Stimulated activated effector memory CD8-positive, alpha-beta T cell treated with anti-CD3 and anti-CD28 coated beads, Interleukin-12 subunit alpha, Interleukin-12 subunit beta, amount 100 ng/mL, for 72 hours (primary cell): ENCODE results near the gene ATP5F1D.

ENCODE experiments used
- ATAC-seq: fragments of 150-1000 bp; cut with Tn5 transposase; 2 replicates; pipeline ENCODE4 v1.10.0; 2021
- DNase-seq, 2 donors: peaks; one replicate each; pipeline ENCODE4 v3.0.0; 2021 to 2022; ENCODE audit warnings: low spot score in 2 of 2
- H3K27ac Mint-ChIP-seq: one replicate; pipeline ENCODE4 v1.8.0; 2022; ENCODE audit warnings: mild to moderate bottlenecking, mixed read lengths
- H3K36me3 Mint-ChIP-seq: one replicate; pipeline ENCODE4 v1.8.0; 2022; ENCODE audit warnings: mild to moderate bottlenecking, mixed read lengths
- H3K4me1 Mint-ChIP-seq: one replicate; pipeline ENCODE4 v1.8.0; 2022; ENCODE audit warnings: mixed read lengths
- H3K4me3 Mint-ChIP-seq: one replicate; pipeline ENCODE4 v1.8.0; 2022; ENCODE audit warnings: mild to moderate bottlenecking, mixed read lengths
- H3K9me3 Mint-ChIP-seq: one replicate; pipeline ENCODE4 v1.8.0; 2022; ENCODE audit warnings: mixed read lengths

Gene ATP5F1D

DNA sequence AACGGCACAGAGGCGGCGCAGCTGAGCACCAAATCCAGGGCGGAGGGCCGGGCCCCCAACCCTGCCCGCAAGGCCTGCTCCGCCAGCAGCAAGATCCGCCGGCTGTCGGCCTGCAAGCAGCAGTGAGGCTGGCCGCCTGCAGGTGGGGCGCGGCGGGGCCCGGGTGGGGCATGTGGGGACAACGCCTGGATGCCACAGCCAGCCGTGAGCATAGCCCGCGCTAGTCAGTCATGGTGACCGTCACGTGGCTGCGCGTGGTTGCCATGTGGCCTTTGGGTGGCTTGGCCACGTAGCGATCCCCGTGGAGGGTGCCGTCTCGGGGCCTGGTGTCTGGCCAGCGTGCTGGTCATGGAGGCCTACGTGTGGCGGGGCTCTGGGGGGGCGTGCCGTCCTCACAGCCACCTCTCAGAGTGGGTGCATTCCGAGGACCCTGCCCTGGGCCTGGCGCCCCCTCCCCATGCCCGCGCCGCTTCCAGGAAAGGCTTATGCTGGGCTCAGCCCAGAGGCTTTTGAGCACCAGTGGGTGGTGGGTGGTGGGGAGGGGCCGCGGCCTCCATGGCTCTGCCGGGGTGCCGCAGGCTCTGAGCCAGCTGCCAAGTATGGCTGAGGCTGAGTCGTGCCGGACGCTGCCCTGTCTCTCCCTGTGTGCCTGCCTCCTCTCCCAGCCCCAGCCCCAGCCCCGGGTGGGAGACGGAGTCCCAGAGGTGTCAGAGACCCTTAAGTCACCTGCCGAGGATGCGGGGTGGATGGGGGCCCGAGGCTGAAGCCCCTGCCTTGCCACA is 14.8 kb upstream of the ATP5F1D start:
- no peak for ATAC-seq
- Mint-ChIP-seq H3K4me3 (no peak overlapping the region), H3K4me1 (peaks cover 2% of the 10 kb centered on the region), H3K36me3 (peaks cover 6% of the 10 kb centered on the region), H3K27ac (no peak overlapping the region), H3K9me3 (no peaks in the 10 kb centered on the region)
- DNase-seq: no peak

DNA sequence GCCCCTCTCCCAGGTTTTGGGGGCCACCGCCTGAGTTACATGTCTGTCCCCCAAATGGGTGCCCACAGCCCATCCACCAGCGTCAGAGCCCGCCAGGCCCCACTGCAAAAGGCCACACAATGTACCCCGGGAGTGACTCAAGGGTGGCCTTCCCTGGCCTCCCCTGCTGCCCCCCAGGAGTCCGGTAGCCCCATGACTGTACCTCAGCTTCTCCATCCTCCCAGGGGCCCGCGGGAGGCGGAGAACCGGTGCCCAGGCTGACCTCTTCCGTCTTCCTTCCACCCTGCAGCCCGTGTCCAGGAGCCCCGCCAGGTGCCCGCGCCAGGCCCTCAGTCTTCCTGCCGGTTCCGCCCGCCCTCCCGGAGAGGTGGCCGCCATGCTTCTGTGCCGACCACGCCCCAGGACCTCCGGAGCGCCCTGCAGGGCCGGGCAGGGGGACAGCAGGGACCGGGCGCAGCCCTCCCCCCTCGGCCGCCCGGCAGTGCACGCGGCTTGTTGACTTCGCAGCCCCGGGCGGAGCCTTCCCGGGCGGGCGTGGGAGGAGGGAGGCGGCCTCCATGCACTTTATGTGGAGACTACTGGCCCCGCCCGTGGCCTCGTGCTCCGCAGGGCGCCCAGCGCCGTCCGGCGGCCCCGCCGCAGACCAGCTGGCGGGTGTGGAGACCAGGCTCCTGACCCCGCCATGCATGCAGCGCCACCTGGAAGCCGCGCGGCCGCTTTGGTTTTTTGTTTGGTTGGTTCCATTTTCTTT is 14.1 kb upstream of the ATP5F1D start:
- no peak overlapping the region for H3K4me3 Mint-ChIP-seq

DNA sequence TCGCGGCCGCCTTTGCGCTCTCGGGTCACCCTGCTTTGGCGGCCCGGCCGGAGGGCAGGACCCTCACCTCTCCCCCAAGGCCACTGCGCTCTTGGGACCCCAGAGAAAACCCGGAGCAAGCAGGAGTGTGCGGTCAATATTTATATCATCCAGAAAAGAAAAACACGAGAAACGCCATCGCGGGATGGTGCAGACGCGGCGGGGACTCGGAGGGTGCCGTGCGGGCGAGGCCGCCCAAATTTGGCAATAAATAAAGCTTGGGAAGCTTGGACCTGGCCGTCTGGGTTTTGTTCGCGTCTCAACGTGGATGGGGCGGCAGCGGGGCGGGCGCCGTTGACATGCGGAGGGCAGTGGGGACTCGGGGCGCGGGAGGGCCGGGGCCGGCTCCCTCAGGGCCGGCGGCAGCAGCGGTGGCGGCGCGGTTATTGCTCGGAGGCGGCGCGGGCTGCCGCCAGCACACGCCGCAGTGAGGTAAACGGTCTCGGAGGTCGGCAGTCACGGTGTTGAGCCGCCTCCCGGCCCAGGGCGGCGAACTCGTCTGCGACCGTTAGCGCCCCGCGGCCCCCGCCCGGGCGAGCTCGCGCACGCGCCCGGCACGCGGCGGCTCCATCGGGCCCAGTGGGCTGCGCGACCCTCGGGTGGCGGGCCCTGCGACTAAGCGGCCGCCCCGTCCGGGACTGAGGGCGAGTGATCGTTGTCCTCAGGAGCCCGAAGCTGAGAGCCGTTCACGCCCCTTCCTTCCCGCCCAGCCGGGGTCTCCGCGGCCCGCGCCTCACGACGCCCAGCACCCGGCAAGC is 13.2 kb upstream of the ATP5F1D start:
- Mint-ChIP-seq H3K4me3 (no peak overlapping the region), H3K4me1 (peaks cover 10% of the 10 kb centered on the region), H3K9me3 (no peaks in the 10 kb centered on the region), H3K27ac (no peak overlapping the region), H3K36me3 (peaks cover 6% of the 10 kb centered on the region)
- DNase-seq: no peak
- ATAC-seq: no peak

More for the DNA sequence above, 14.1 kb upstream of the ATP5F1D start:
- ATAC-seq (no peak), DNase-seq (no peak)
- Mint-ChIP-seq H3K9me3 (no peaks in the 10 kb centered on the region), H3K36me3 (peaks cover 6% of the 10 kb centered on the region), H3K4me1 (peaks cover 10% of the 10 kb centered on the region), H3K27ac (no peak overlapping the region)

- H3K4me1 Mint-ChIP-seq: peaks cover 10% of the 10 kb centered on the region
- ATAC-seq (no peak), DNase-seq (no peak)
- H3K27ac Mint-ChIP-seq: no peak overlapping the region
- H3K4me3 Mint-ChIP-seq: no peak overlapping the region
- H3K36me3 Mint-ChIP-seq: peaks cover 6% of the 10 kb centered on the region
- no peaks in the 10 kb centered on the region for H3K9me3 Mint-ChIP-seq
Measured at GRCh38 chr19:1229056-1229923, 12.3 kb upstream of the ATP5F1D start.

DNA sequence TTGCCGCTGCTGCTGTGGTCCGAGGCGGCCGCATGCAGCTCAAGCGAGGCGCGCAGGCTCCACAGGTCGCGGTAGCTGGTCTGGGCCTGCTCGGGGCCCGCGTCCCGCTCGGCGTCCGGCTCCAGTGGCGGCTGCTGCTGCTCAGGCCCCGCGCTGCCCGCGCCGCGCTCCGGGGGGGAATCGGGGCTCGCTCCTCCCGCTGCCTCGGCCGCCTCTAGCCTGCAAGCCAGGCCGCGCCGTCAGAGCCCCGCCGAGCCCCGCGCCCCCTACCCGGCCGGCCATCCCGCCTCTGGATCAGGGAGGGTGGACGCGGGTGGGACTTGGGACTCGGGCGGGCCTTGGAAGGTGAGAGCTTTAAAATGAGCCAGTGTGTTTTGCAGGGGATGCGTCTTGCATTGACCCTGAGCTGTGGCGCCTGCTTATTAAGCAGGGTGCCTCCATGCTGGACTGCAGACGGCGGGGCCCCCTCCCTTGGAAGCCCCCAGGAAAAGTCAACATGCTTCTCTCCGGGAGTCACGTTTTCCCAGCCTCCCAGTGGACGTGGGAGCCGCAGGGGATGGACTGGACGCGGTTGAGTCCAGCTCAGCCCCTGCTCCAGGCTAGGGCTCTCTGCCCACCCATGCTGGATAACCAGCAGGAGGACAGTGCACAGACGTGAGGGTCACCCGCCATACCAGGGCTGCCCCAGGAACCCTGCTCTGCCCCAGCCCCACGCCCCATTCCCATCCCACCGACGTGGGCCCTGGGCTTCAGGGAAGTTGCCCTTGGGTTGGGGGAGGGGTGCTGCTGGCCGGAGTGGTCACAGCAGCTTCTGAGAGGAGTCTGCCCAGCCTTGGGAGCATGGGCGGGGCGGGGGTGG is 11.4 kb upstream of the ATP5F1D start:
- no peak for ATAC-seq
- DNase-seq: no peak
- Mint-ChIP-seq H3K36me3 (peaks cover 6% of the 10 kb centered on the region), H3K4me3 (no peak overlapping the region), H3K9me3 (no peaks in the 10 kb centered on the region), H3K27ac (no peak overlapping the region), H3K4me1 (peaks cover 10% of the 10 kb centered on the region)

- Mint-ChIP-seq H3K4me3 (no peak overlapping the region), H3K36me3 (peaks cover 6% of the 10 kb centered on the region), H3K9me3 (no peaks in the 10 kb centered on the region), H3K27ac (no peak overlapping the region), H3K4me1 (peaks cover 10% of the 10 kb centered on the region)
- DNase-seq: no peak
- peak; percentile 4 for ATAC-seq
Measured at GRCh38 chr19:1230783-1231489, 10.6 kb upstream of the ATP5F1D start.

DNA sequence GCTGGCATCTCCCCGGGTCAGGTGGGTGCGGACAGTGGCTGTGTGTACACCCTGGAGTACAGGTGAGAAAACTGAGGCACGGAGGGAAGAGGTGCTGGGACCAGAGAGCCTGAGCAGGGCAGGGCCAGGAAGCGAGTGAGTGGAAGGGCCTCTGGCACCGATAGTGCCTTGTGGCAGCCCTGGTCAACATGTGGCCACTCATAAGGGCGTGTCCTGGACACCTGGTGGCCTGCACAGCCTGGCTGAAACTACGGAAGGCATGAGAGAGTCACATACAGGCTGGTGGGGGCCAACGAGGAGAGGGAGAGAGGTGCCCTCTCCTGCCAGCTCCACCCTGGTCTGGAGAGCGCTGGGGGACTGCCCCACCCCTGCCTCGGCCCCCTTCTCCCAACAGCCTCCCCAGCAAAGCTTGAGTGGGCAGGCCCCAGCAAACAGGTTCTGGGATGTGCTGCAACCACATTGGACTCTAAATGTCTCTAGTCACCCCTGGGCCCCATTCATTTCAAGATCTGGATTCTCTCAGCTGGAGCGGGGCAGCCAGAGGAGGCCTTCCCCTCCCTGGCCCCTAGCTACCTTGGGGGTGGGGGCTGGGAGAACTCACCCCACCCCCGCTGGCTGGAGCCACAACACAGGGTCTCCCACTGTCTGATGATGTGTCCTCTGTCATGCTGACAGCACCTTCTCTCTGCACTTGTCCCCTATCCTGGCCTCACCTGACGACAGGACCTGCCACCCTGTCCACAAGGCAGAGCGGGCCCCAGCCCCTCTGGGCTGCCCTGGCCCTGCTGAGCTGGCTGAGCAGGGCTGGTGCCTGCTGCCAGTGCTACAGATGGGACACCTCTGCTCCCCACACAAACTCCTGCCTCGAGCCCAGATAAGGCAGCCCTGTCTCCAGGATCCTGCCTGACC is 9.6 kb upstream of the ATP5F1D start:
- ATAC-seq (peak; percentile 14), DNase-seq (no peak)
- H3K27ac Mint-ChIP-seq: peak overlapping the region; percentile 58
- H3K9me3 Mint-ChIP-seq: no peaks in the 10 kb centered on the region
- H3K36me3 Mint-ChIP-seq: peaks cover 6% of the 10 kb centered on the region
- H3K4me1 Mint-ChIP-seq: peaks cover 10% of the 10 kb centered on the region
- H3K4me3 Mint-ChIP-seq: no peak overlapping the region

GRCh38 chr19:1232652-1233072 is 8.9 kb upstream of the ATP5F1D start:
- ATAC-seq: no peak
- H3K27ac Mint-ChIP-seq: peak overlapping the region; percentile 58
- H3K9me3 Mint-ChIP-seq: no peaks in the 10 kb centered on the region
- H3K4me1 Mint-ChIP-seq: peaks cover 10% of the 10 kb centered on the region
- DNase-seq: no peak
- no peak overlapping the region for H3K4me3 Mint-ChIP-seq
- peaks cover 6% of the 10 kb centered on the region for H3K36me3 Mint-ChIP-seq

GRCh38 chr19:1233115-1233667 is 8.4 kb upstream of the ATP5F1D start:
- Mint-ChIP-seq H3K36me3 (peaks cover 4% of the 10 kb centered on the region), H3K9me3 (no peaks in the 10 kb centered on the region), H3K27ac (no peak overlapping the region), H3K4me1 (peaks cover 11% of the 10 kb centered on the region), H3K4me3 (no peak overlapping the region)
- DNase-seq (no peak), ATAC-seq (no peak)

DNA sequence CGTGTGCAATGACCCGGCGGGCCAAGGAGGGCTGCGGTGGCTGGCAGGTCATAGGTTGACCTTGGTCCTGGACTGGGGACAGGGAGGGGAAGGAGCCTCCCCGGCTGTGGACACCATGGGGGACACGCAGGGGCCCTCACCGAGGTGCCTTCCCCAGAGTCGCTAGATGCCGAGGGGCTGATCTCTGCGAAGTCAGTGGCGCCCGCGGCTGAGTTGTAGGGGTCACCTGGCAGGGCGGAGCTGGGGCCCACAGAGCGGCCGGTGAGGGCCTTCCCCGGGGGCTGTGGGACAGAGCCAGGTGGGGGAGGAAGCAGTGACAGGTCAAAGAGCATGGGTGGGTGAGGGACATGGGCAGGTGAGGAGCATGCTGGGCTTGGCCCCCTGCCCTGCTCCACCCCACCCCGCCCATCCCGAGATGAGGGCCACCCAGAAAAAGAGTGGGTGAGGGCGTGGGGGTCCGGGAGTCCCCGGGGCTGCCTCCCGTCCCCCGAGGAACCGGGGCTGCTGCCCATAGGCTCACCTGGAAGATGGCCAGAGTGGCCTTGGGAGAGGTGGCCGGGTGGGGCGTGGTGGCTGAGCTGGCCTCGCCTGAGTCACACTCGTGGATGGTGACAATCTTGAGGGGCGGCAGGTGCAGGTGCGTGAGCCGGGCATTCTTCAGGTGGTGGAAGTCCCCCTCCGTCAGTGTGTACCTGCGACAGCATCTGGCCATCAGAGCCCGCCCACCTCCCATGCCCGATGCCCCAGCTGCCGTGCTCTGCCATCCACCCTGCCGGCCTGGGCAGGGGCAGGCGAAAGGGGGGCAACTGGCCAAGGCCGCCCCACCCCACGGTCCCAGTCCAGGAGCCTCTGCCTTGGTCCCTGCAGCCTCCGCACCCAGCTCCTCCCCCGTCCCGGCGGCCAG is 7.2 kb upstream of the ATP5F1D start:
- Mint-ChIP-seq H3K4me3 (no peak overlapping the region), H3K27ac (no peak overlapping the region), H3K9me3 (no peaks in the 10 kb centered on the region), H3K4me1 (peaks cover 20% of the 10 kb centered on the region), H3K36me3 (peaks cover 13% of the 10 kb centered on the region)
- DNase-seq: no peak
- ATAC-seq: no peak

- DNase-seq (no peak), ATAC-seq (no peak)
- H3K9me3 Mint-ChIP-seq: no peaks in the 10 kb centered on the region
- H3K4me3 Mint-ChIP-seq: peak overlapping the region; percentile 55
- no peak overlapping the region for H3K27ac Mint-ChIP-seq
- peaks cover 15% of the 10 kb centered on the region for H3K36me3 Mint-ChIP-seq
- peaks cover 20% of the 10 kb centered on the region for H3K4me1 Mint-ChIP-seq
Measured at GRCh38 chr19:1234955-1235380, 6.6 kb upstream of the ATP5F1D start.
